HCT116 (cell line): Measurements from ENCODE around the gene SUGCT. TPM values are rescaled to one million over a fixed set of nuclear protein-coding genes. Genes with fewer than 3 reads are reported as not detected.

ENCODE experiments used
- ATAC-seq: fragments of 200-7000 bp; cut with Tn5 transposase; 2 replicates; pipeline ENCODE4 v1.9.1; 2020; ENCODE audit warnings: mild to moderate bottlenecking, moderate library complexity
- BruUV-seq: library from RNA; stranded (reverse); fragments of 400-500 nt; replicated peaks from 2 replicates; lab custom pipeline; 2021; lab: Mats Ljungman, UMichigan
- CTCF ChIA-PET: fragments of 300-600 bp; sonication (Branson Sonifier 250); formaldehyde crosslinking; loops from one replicate; lab custom pipeline; 2021; ENCODE audit warnings: antibody characterized with exemption; lab: Charles Lee
- POLR2A ChIA-PET: fragments of 300-600, 350-600 bp; sonication (Branson Sonifier 250); formaldehyde crosslinking; loops from one replicate; lab custom pipeline; 2021; ENCODE audit warnings: antibody characterized with exemption; lab: Charles Lee
- RAD21 ChIA-PET, 2 experiments: fragments of 300-600 bp; sonication (Branson Sonifier 250); formaldehyde crosslinking; loops; one replicate each; lab custom pipeline; 2023; ENCODE audit warnings: low total read pairs in 2 of 2; ENCODE audit not compliant: uncharacterized antibody in 2 of 2, unreplicated experiment in 2 of 2, low non-redundant PET in 1 of 2; lab: Charles Lee
- DNase-seq: peaks from one replicate; pipeline ENCODE4 v3.0.0-alpha.2; 2010; ENCODE audit warnings: low read depth, low spot score
- H2AFZ ChIP-seq: fragments of 200-600 bp; shearing (Covaris generic), sonication (generic); 2 replicates; pipeline ENCODE4 v1.6.1; 2017; ENCODE audit warnings: low read depth, mixed run types, mixed read lengths, antibody characterized with exemption, low read length; ENCODE audit not compliant: poor library complexity, severe bottlenecking
- H3K27ac ChIP-seq: 2 replicates; pipeline ENCODE4 v1.5.1; 2012; ENCODE audit warnings: low read depth, low read length
- H3K27me3 ChIP-seq: fragments of 200-600 bp; sonication (generic); 2 replicates; pipeline ENCODE4 v1.6.1; 2016; ENCODE audit warnings: mixed run types, low read length, mixed read lengths; ENCODE audit not compliant: insufficient read depth
- H3K36me3 ChIP-seq, 2 experiments: fragments of 200-500 bp in 1 of 2; fragments of 200-600 bp in 1 of 2; sonication (Bioruptor generic) in 1 of 2; sonication (generic) in 1 of 2; 2 replicates each; pipeline versions ENCODE4 v1.5.1 to v1.6.1; 2014 to 2016; ENCODE audit warnings: low read length in 2 of 2, inconsistent platforms in 1 of 2, mixed read lengths in 1 of 2, mixed run types in 1 of 2; ENCODE audit not compliant: insufficient read depth in 2 of 2, control insufficient read depth in 1 of 2
- H3K4me1 ChIP-seq, 2 experiments: fragments of 200-600 bp in 1 of 2; sonication (generic) in 1 of 2; 2 replicates each; pipeline versions ENCODE4 v1.5.1 to v1.6.1; 2012 to 2017; ENCODE audit warnings: low read length in 2 of 2, inconsistent platforms in 1 of 2, mild to moderate bottlenecking in 1 of 2, mixed read lengths in 1 of 2, mixed run types in 1 of 2, moderate library complexity in 1 of 2; ENCODE audit not compliant: insufficient read depth in 2 of 2, control insufficient read depth in 1 of 2
- H3K4me2 ChIP-seq: fragments of 200-600 bp; sonication (generic); 2 replicates; pipeline ENCODE4 v1.6.1; 2017; ENCODE audit warnings: mixed run types, low read length, mixed read lengths
- H3K4me3 ChIP-seq, 2 experiments: fragments of 200-600 bp in 1 of 2; sonication (generic) in 1 of 2; replicated peaks in 1 of 2; 2 replicates each; pipeline ENCODE4 v1.5.1; 2011 to 2016; ENCODE audit warnings: low read length in 2 of 2, control low read depth in 1 of 2, low read depth in 1 of 2, mild to moderate bottlenecking in 1 of 2, mixed read lengths in 1 of 2, mixed run types in 1 of 2
- H3K79me2 ChIP-seq: fragments of 200-600 bp; sonication (generic); 2 replicates; pipeline ENCODE4 v1.6.1; 2017; ENCODE audit warnings: mild to moderate bottlenecking, mixed run types, low read length, moderate library complexity, mixed read lengths; ENCODE audit not compliant: insufficient read depth
- H3K9ac ChIP-seq: fragments of 200-600 bp; sonication (generic); 2 replicates; pipeline ENCODE4 v1.6.1; 2016; ENCODE audit warnings: low read length, mixed read lengths
- H3K9me2 ChIP-seq: fragments of 200-600 bp; sonication (generic), shearing (Covaris generic); 2 replicates; pipeline ENCODE4 v1.6.1; 2017; ENCODE audit warnings: mixed run types, mild to moderate bottlenecking, moderate library complexity; ENCODE audit not compliant: insufficient read depth
- H3K9me3 ChIP-seq, 2 experiments: fragments of 200-500 bp in 1 of 2; fragments of 200-600 bp in 1 of 2; sonication (Bioruptor generic) in 1 of 2; sonication (generic) in 1 of 2; 2 replicates each; pipeline ENCODE4 v1.6.1; 2014 to 2017; ENCODE audit warnings: low read length in 2 of 2, mixed read lengths in 2 of 2, inconsistent platforms in 1 of 2, low read depth in 1 of 2, mild to moderate bottlenecking in 1 of 2, mixed run types in 1 of 2, moderate library complexity in 1 of 2; ENCODE audit not compliant: control insufficient read depth in 1 of 2, insufficient read depth in 1 of 2
- H4K20me1 ChIP-seq: fragments of 200-600 bp; sonication (generic), shearing (Covaris generic); 2 replicates; pipeline ENCODE4 v1.6.1; 2017; ENCODE audit warnings: mixed run types, mild to moderate bottlenecking, moderate library complexity; ENCODE audit not compliant: insufficient read depth
- ATF3 ChIP-seq: IDR thresholded peaks from 2 replicates; pipeline ENCODE4 v1.6.1; 2012
- CBX3 ChIP-seq: IDR thresholded peaks from 2 replicates; pipeline ENCODE4 v1.6.1; 2012; ENCODE audit warnings: low read depth
- CEBPB ChIP-seq: IDR thresholded peaks from 2 replicates; pipeline ENCODE4 v1.6.1; 2012; ENCODE audit warnings: low read depth
- CTCF ChIP-seq, 3 experiments: fragments of 200-600 bp in 1 of 3; sonication (generic) in 1 of 3; IDR thresholded peaks in 2 of 3; conservative IDR thresholded peaks in 1 of 3; 2 replicates each; pipeline ENCODE4 v1.5.1; 2012 to 2017; ENCODE audit warnings: low read depth in 2 of 3, low read length in 2 of 3, antibody characterized with exemption in 1 of 3, borderline replicate concordance in 1 of 3, control low read depth in 1 of 3, mild to moderate bottlenecking in 1 of 3, mixed read lengths in 1 of 3, mixed run types in 1 of 3, moderate library complexity in 1 of 3; ENCODE audit not compliant: insufficient read depth in 1 of 3
- EZH2 ChIP-seq: fragments of 200-600 bp; sonication (generic); IDR thresholded peaks from 2 replicates; pipeline ENCODE4 v1.6.1; 2017; ENCODE audit warnings: antibody characterized with exemption, mixed run types
- EZH2phosphoT487 ChIP-seq: fragments of 200-600 bp; IDR thresholded peaks from 2 replicates; pipeline ENCODE4 v1.6.1; 2018; ENCODE audit warnings: antibody characterized with exemption, borderline replicate concordance
- FOSL1 ChIP-seq: IDR thresholded peaks from 2 replicates; pipeline ENCODE4 v1.6.1; 2012; ENCODE audit warnings: low read depth
- JUND ChIP-seq: IDR thresholded peaks from 2 replicates; pipeline ENCODE4 v1.6.1; 2012
- MAX ChIP-seq: IDR thresholded peaks from 2 replicates; pipeline ENCODE4 v1.6.1; 2012
- RAD21 ChIP-seq: IDR thresholded peaks from 2 replicates; pipeline ENCODE4 v1.6.1; 2012; ENCODE audit warnings: low read depth, mild to moderate bottlenecking
- SIN3A ChIP-seq: IDR thresholded peaks from 2 replicates; pipeline ENCODE4 v1.6.1; 2012; ENCODE audit warnings: low read depth
- SP1 ChIP-seq: IDR thresholded peaks from 2 replicates; pipeline ENCODE4 v1.6.1; 2012; ENCODE audit warnings: low read depth
- SRF ChIP-seq: IDR thresholded peaks from 2 replicates; pipeline ENCODE4 v1.6.1; 2012; ENCODE audit warnings: low read depth
- TCF7L2 ChIP-seq: IDR thresholded peaks from 2 replicates; pipeline ENCODE4 v1.7.0; 2011; ENCODE audit warnings: borderline replicate concordance, inconsistent platforms; ENCODE audit not compliant: insufficient read depth, insufficient read length; ENCODE audit errors: extremely low read depth
- YY1 ChIP-seq: IDR thresholded peaks from 2 replicates; pipeline ENCODE4 v1.6.1; 2011; ENCODE audit warnings: low read length, low read depth, moderate library complexity, mild to moderate bottlenecking; ENCODE audit not compliant: insufficient replicate concordance; ENCODE audit errors: extremely low read depth
- ZFX ChIP-seq: fragments of 450-650 bp; IDR thresholded peaks from 2 replicates; pipeline ENCODE4 v1.6.1; 2017
- intact Hi-C: fragments of 100-400 bp; cut with micrococcal nuclease; formaldehyde crosslinking; loops from 2 replicates; pipeline ENCODE4 v1.10.0; 2022
- total RNA-seq: library from RNA; stranded (reverse); gene quantifications from one replicate; pipeline ENCODE4 v1.2.1, GENCODE V29; 2021; ENCODE audit not compliant: unreplicated experiment
- TF ChIP-seq, protein P1 (sequence below): IDR thresholded peaks from 2 replicates; pipeline ENCODE4 v1.6.1; 2012; ENCODE audit warnings: low read depth
- TF ChIP-seq, protein P2 (sequence below): IDR thresholded peaks from 2 replicates; pipeline ENCODE4 v1.6.1; 2011; ENCODE audit warnings: mild to moderate bottlenecking, low read length, moderate library complexity; ENCODE audit not compliant: insufficient replicate concordance; ENCODE audit errors: extremely low read depth

Gene SUGCT
- total RNA-seq, 1 experiment from 2014 or later: 4.4 TPM

GRCh38 chr7:40587419-40587818, 452.6 kb downstream of the SUGCT start:
- Histone ChIP-seq H3K27ac (no peak overlapping the region), H3K27me3 (no peaks in the 10 kb centered on the region), H3K9me3 (no peaks in the 10 kb centered on the region), H3K79me2 (no peaks in the 10 kb centered on the region), H3K36me3 (no peaks in the 10 kb centered on the region), H3K9me2 (no peaks in the 10 kb centered on the region), H3K4me1 (no peaks in the 10 kb centered on the region), H4K20me1 (no peaks in the 10 kb centered on the region), H2AFZ (no peak overlapping the region), H3K4me3 (no peak overlapping the region)
- ATAC-seq: no peak
- intact Hi-C loops: no loop called here
- ChIA-PET CTCF (no interaction called here), RAD21 (no interaction called here)
- no TSS peak for BruUV-seq
- TF ChIP-seq EZH2 (no peak), FOSL1 (no peak), ZFX (no peak), CEBPB (no peak), TCF7L2 (no peak), JUND (no peak), RAD21 (no peak), SRF (no peak), SP1 (no peak), MAX (no peak), ATF3 (no peak), SIN3A (no peak), EZH2phosphoT487 (no peak), CTCF (IDR thresholded peaks at IDR 0.05 in 2 of 3, conservative IDR thresholded peaks at IDR 0.05 in 1 of 3; ENCODE audit: borderline replicate concordance in 1 of 3, insufficient read depth in 1 of 3, low read depth in 2 of 3, low read length in 2 of 3) (no peak), CBX3 (no peak), YY1 (no peak)
- TF ChIP-seq, protein P1, sequence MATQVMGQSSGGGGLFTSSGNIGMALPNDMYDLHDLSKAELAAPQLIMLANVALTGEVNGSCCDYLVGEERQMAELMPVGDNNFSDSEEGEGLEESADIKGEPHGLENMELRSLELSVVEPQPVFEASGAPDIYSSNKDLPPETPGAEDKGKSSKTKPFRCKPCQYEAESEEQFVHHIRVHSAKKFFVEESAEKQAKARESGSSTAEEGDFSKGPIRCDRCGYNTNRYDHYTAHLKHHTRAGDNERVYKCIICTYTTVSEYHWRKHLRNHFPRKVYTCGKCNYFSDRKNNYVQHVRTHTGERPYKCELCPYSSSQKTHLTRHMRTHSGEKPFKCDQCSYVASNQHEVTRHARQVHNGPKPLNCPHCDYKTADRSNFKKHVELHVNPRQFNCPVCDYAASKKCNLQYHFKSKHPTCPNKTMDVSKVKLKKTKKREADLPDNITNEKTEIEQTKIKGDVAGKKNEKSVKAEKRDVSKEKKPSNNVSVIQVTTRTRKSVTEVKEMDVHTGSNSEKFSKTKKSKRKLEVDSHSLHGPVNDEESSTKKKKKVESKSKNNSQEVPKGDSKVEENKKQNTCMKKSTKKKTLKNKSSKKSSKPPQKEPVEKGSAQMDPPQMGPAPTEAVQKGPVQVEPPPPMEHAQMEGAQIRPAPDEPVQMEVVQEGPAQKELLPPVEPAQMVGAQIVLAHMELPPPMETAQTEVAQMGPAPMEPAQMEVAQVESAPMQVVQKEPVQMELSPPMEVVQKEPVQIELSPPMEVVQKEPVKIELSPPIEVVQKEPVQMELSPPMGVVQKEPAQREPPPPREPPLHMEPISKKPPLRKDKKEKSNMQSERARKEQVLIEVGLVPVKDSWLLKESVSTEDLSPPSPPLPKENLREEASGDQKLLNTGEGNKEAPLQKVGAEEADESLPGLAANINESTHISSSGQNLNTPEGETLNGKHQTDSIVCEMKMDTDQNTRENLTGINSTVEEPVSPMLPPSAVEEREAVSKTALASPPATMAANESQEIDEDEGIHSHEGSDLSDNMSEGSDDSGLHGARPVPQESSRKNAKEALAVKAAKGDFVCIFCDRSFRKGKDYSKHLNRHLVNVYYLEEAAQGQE: no peak
- TF ChIP-seq, protein P2, sequence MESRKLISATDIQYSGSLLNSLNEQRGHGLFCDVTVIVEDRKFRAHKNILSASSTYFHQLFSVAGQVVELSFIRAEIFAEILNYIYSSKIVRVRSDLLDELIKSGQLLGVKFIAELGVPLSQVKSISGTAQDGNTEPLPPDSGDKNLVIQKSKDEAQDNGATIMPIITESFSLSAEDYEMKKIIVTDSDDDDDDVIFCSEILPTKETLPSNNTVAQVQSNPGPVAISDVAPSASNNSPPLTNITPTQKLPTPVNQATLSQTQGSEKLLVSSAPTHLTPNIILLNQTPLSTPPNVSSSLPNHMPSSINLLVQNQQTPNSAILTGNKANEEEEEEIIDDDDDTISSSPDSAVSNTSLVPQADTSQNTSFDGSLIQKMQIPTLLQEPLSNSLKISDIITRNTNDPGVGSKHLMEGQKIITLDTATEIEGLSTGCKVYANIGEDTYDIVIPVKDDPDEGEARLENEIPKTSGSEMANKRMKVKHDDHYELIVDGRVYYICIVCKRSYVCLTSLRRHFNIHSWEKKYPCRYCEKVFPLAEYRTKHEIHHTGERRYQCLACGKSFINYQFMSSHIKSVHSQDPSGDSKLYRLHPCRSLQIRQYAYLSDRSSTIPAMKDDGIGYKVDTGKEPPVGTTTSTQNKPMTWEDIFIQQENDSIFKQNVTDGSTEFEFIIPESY: no peak
- TF ChIP-seq, all 23 proteins: peak for 0
- POLR2A ChIA-PET: no interaction called here
- Histone ChIP-seq H3K4me2 (no peak overlapping the region), H3K9ac (no peak overlapping the region)
- no peak for DNase-seq
